ENCODE results near the gene MFRP.

DNA sequence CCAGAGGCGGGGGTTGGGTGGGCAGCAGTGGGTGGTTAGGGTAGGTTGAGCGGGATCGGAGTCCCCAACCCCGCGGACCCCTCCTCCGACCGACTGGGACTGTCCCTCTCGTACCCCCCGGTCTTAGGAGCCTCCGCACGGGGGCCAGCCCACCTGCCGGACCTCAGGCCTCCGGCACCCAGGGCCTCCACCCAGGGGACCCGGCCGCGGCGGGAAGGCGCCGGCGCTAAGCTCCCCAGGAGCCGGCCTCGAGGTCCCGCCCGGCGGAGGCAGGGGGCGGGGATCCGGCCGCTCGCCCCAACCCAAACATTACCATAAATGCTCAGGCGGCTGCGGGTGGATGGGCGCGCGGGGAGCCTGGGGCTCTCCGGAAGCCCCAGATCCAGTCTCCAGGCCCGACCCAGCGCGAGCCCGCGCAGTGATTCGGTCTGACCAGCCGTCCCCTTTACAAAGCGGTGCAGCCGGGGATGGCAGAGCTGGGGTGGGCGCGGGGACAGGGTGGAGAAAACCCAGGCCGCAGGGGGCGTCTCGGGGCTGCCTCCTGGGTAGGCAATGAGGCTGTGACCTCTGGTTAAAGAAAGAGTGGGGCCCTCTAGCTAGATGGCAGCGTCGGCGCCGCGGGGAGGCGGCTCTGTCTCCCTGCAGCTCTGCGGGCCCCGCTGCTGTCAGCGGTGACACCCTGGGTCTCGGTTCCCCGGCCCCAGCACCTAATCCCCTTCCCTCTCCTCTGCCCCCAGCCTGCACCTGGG is 25.6 kb downstream of the MFRP start:
- TF ChIP-seq POLR2AphosphoS5 (IDR thresholded peaks at IDR 0.05; ENCODE audit: low read depth, low read length) (no peak), TAF1 (IDR thresholded peaks at IDR 0.05; ENCODE audit: low read depth, low read length) (peak; percentile 20; the same call in 1 of the 2 replicates), POLR2A (IDR thresholded peaks at IDR 0.05; ENCODE audit: low read depth, low read length) (0 out of 2 replicates have a peak, but pooled peaks have one; percentile 22), POU2F2 (IDR thresholded peaks at IDR 0.05; ENCODE audit: low read depth, low read length) (no peak), PAX5 (IDR thresholded peaks at IDR 0.05; ENCODE audit: insufficient read depth, low read length, severe bottlenecking) (no peak)

All from GM12891 (cell line).